Stomach (tissue), 4 donors: ENCODE results near the gene HELZ.

Experiments
- EP300 ChIP-seq: sonication (generic); formaldehyde crosslinking; IDR thresholded peaks from one replicate; pipeline ENCODE4 v1.6.1; 2017; ENCODE audit warnings: antibody characterized with exemption
- POLR2A ChIP-seq, 4 donors: fragments of 450-650 bp; IDR thresholded peaks; one replicate each; pipeline ENCODE4 v1.6.1; 2016; ENCODE audit warnings: antibody characterized with exemption in 4 of 4, control low read depth in 2 of 4, mild to moderate bottlenecking in 1 of 4, moderate library complexity in 1 of 4
- POLR2AphosphoS5 ChIP-seq, 3 donors: sonication (generic); formaldehyde crosslinking; IDR thresholded peaks; one replicate each; pipeline ENCODE4 v1.6.1; 2016; ENCODE audit warnings: antibody characterized with exemption in 3 of 3
- TF ChIP-seq, protein P1 (sequence below), 7 experiments: fragments of 450-650 bp in 4 of 7; fragments of 200-600 bp in 3 of 7; sonication (generic) in 3 of 7; IDR thresholded peaks; one replicate each; pipeline ENCODE4 v1.5.1; 2016 to 2019; ENCODE audit warnings: antibody characterized with exemption in 7 of 7, control low read depth in 2 of 7, mild to moderate bottlenecking in 1 of 7

DNA sequence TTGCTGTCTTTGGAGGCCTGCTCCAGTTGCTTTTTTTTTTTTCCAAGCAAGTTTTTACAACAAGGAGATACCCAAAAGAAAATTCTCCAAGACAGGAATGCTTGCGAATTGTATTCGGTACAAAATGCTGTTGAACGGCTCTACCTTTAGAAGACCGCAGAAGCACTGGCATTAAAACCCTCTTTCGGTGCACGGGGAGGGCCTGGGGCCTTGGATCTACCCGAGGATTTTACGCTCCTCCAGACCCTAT, 1.3 kb upstream of the HELZ start:
- TF ChIP-seq, protein P1, sequence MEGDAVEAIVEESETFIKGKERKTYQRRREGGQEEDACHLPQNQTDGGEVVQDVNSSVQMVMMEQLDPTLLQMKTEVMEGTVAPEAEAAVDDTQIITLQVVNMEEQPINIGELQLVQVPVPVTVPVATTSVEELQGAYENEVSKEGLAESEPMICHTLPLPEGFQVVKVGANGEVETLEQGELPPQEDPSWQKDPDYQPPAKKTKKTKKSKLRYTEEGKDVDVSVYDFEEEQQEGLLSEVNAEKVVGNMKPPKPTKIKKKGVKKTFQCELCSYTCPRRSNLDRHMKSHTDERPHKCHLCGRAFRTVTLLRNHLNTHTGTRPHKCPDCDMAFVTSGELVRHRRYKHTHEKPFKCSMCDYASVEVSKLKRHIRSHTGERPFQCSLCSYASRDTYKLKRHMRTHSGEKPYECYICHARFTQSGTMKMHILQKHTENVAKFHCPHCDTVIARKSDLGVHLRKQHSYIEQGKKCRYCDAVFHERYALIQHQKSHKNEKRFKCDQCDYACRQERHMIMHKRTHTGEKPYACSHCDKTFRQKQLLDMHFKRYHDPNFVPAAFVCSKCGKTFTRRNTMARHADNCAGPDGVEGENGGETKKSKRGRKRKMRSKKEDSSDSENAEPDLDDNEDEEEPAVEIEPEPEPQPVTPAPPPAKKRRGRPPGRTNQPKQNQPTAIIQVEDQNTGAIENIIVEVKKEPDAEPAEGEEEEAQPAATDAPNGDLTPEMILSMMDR (IDR thresholded peaks at IDR 0.05), result no peak
- TF ChIP-seq POLR2A (IDR thresholded peaks at IDR 0.05), result no peak
- no peak for TF ChIP-seq EP300
- TF ChIP-seq POLR2AphosphoS5 (IDR thresholded peaks at IDR 0.05), result no peak
